ENCODE results near the gene TMEM53. TPM values are rescaled to one million over a fixed set of nuclear protein-coding genes. Genes with fewer than 3 reads are reported as not detected.

The TMEM53 gene
- total and polyA plus RNA-seq, 2 donors (not counting 1 experiment from before 2014, with no cell fraction given), result 8.1 to 11.6 TPM

- H2AFZ ChIP-seq (ENCODE audit: low read length), result no peak overlapping the region
Measured at GRCh38 chr1:44721485-44722361, 47.4 kb upstream of the TMEM53 start.

GRCh38 chr1:44720281-44720680 is 46.0 kb upstream of the TMEM53 start:
- Histone ChIP-seq H3K4me1 (ENCODE audit: control insufficient read depth, extremely low read depth, insufficient read depth, low read length) (no peaks in the 10 kb centered on the region), H4K20me1 (ENCODE audit: control insufficient read depth, extremely low read depth, insufficient read depth, low read length) (no peaks in the 10 kb centered on the region), H3K9ac (ENCODE audit: insufficient read depth, low read length) (no peak overlapping the region), H3K79me2 (ENCODE audit: control insufficient read depth, insufficient read depth, low read length) (no peaks in the 10 kb centered on the region), H3K4me2 (ENCODE audit: extremely low read depth, insufficient read depth, low read length) (no peak overlapping the region), H3K36me3 (ENCODE audit: control insufficient read depth, insufficient read depth, low read length) (no peaks in the 10 kb centered on the region), H3K4me3 (replicated peaks in 1 of 4; ENCODE audit: control extremely low read depth in 1 of 4, insufficient read depth in 1 of 4, low read depth in 3 of 4, low read length in 4 of 4) (no peak overlapping the region), H2AFZ (ENCODE audit: low read length) (no peak overlapping the region), H3K27me3 (ENCODE audit: control insufficient read depth, insufficient read depth, low read length) (no peaks in the 10 kb centered on the region), H3K9me3 (ENCODE audit: control insufficient read depth, insufficient read depth, low read depth, low read length) (no peaks in the 10 kb centered on the region), H3K27ac (ENCODE audit: insufficient read depth, low read length) (no peak overlapping the region)
- TF ChIP-seq CTCF (conservative IDR thresholded peaks at IDR 0.05 in 1 of 2, IDR thresholded peaks at IDR 0.05 in 1 of 2; ENCODE audit: low read depth in 1 of 2, low read length in 2 of 2) (no peak), EZH2 (IDR thresholded peaks at IDR 0.05; ENCODE audit: low read length, missing control alignments) (no peak)
- DNase-seq (ENCODE audit: low read depth in 2 of 2), result no peak

More at GRCh38 chr1:44721485-44722361, 47.4 kb upstream of the TMEM53 start:
- TF ChIP-seq CTCF (conservative IDR thresholded peaks at IDR 0.05 in 1 of 2, IDR thresholded peaks at IDR 0.05 in 1 of 2; ENCODE audit: low read depth in 1 of 2, low read length in 2 of 2) (no peak), EZH2 (IDR thresholded peaks at IDR 0.05; ENCODE audit: low read length, missing control alignments) (no peak)
- DNase-seq (ENCODE audit: low read depth in 2 of 2), result peak; percentile 90 to 95
- Histone ChIP-seq H3K36me3 (ENCODE audit: control insufficient read depth, insufficient read depth, low read length) (no peaks in the 10 kb centered on the region), H3K79me2 (ENCODE audit: control insufficient read depth, insufficient read depth, low read length) (no peaks in the 10 kb centered on the region), H3K4me1 (ENCODE audit: control insufficient read depth, extremely low read depth, insufficient read depth, low read length) (peaks cover 1% of the 10 kb centered on the region), H3K27ac (ENCODE audit: insufficient read depth, low read length) (peak overlapping the region; percentile 68), H4K20me1 (ENCODE audit: control insufficient read depth, extremely low read depth, insufficient read depth, low read length) (no peaks in the 10 kb centered on the region), H3K9me3 (ENCODE audit: control insufficient read depth, insufficient read depth, low read depth, low read length) (no peaks in the 10 kb centered on the region), H3K4me2 (ENCODE audit: extremely low read depth, insufficient read depth, low read length) (no peak overlapping the region), H3K4me3 (replicated peaks in 1 of 4; ENCODE audit: control extremely low read depth in 1 of 4, insufficient read depth in 1 of 4, low read depth in 3 of 4, low read length in 4 of 4) (no peak overlapping the region), H3K9ac (ENCODE audit: insufficient read depth, low read length) (no peak overlapping the region), H3K27me3 (ENCODE audit: control insufficient read depth, insufficient read depth, low read length) (no peaks in the 10 kb centered on the region)

- no peaks in the 10 kb centered on the region for H3K9me3 ChIP-seq (ENCODE audit: control insufficient read depth, insufficient read depth, low read depth, low read length)
- no peak for DNase-seq (ENCODE audit: low read depth in 2 of 2)
- no peak overlapping the region for H3K4me2 ChIP-seq (ENCODE audit: extremely low read depth, insufficient read depth, low read length)
- TF ChIP-seq CTCF (conservative IDR thresholded peaks at IDR 0.05 in 1 of 2, IDR thresholded peaks at IDR 0.05 in 1 of 2; ENCODE audit: low read depth in 1 of 2, low read length in 2 of 2) (no peak), EZH2 (IDR thresholded peaks at IDR 0.05; ENCODE audit: low read length, missing control alignments) (no peak)
- H3K36me3 ChIP-seq (ENCODE audit: control insufficient read depth, insufficient read depth, low read length), result no peaks in the 10 kb centered on the region
- H3K27ac ChIP-seq (ENCODE audit: insufficient read depth, low read length), result no peak overlapping the region
- H4K20me1 ChIP-seq (ENCODE audit: control insufficient read depth, extremely low read depth, insufficient read depth, low read length), result no peaks in the 10 kb centered on the region
- no peaks in the 10 kb centered on the region for H3K4me1 ChIP-seq (ENCODE audit: control insufficient read depth, extremely low read depth, insufficient read depth, low read length)
- H2AFZ ChIP-seq (ENCODE audit: low read length), result no peak overlapping the region
- no peak overlapping the region for H3K4me3 ChIP-seq (replicated peaks in 1 of 4; ENCODE audit: control extremely low read depth in 1 of 4, insufficient read depth in 1 of 4, low read depth in 3 of 4, low read length in 4 of 4)
- no peaks in the 10 kb centered on the region for H3K27me3 ChIP-seq (ENCODE audit: control insufficient read depth, insufficient read depth, low read length)
- no peaks in the 10 kb centered on the region for H3K79me2 ChIP-seq (ENCODE audit: control insufficient read depth, insufficient read depth, low read length)
- no peak overlapping the region for H3K9ac ChIP-seq (ENCODE audit: insufficient read depth, low read length)
Measured at GRCh38 chr1:44719318-44719717, 45.0 kb upstream of the TMEM53 start.
